ENCODE results near the gene CEP128.

CEP128 gene

GRCh38 chr14:80494769-80495168, 446.8 kb downstream of the CEP128 start:
- no peak for DNase-seq (ENCODE audit: low read depth)
- TF ChIP-seq, protein P1, sequence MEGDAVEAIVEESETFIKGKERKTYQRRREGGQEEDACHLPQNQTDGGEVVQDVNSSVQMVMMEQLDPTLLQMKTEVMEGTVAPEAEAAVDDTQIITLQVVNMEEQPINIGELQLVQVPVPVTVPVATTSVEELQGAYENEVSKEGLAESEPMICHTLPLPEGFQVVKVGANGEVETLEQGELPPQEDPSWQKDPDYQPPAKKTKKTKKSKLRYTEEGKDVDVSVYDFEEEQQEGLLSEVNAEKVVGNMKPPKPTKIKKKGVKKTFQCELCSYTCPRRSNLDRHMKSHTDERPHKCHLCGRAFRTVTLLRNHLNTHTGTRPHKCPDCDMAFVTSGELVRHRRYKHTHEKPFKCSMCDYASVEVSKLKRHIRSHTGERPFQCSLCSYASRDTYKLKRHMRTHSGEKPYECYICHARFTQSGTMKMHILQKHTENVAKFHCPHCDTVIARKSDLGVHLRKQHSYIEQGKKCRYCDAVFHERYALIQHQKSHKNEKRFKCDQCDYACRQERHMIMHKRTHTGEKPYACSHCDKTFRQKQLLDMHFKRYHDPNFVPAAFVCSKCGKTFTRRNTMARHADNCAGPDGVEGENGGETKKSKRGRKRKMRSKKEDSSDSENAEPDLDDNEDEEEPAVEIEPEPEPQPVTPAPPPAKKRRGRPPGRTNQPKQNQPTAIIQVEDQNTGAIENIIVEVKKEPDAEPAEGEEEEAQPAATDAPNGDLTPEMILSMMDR (conservative IDR thresholded peaks at IDR 0.05; ENCODE audit: low read depth, low read length), result no peak
- H3K4me3 ChIP-seq (ENCODE audit: low read length), result no peak overlapping the region

DNA sequence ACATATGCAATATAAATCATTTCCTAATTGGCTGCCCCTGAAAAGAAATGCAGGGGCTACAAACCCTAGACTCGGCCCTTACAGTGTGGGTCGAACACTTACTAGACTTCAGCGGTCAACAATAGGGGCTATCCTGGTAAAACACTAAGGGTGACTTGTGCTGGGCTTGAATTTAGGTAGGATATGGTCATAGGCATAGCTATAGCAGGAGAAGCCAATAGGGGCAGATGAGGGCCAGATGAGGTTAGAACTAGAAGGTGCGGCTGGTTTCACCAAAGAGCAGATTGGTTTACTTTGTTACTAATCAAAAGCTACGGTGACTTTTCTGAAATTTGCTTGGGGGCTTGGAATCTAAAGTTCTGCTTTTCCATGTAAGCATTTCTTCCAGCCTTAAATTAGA, 447.9 kb downstream of the CEP128 start:
- TF ChIP-seq, protein P1 (conservative IDR thresholded peaks at IDR 0.05; ENCODE audit: low read depth, low read length), result no peak
- no peak overlapping the region for H3K4me3 ChIP-seq (ENCODE audit: low read length)
- DNase-seq (ENCODE audit: low read depth), result no peak

DNA sequence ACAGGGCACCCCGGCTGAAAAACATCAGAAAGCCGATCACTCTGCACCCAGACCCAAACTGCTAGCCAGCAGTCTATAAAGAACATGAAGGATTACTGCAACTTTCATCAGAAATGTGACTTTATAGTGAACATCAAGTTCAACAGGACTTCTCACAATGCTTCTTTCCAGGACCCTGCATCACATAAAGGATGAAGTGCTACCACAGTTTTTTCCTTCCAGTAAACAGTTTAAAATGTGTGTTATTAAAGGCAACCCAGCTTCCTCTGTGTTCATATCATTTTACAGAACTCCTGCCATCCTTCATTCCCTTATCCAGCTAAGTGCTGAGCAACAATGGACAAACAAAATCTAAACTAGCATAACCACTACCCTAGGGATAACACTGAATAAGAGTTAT, 449.9 kb downstream of the CEP128 start:
- DNase-seq (ENCODE audit: low read depth), result no peak
- TF ChIP-seq, protein P1 (conservative IDR thresholded peaks at IDR 0.05; ENCODE audit: low read depth, low read length), result no peak
- H3K4me3 ChIP-seq (ENCODE audit: low read length), result no peak overlapping the region

GRCh38 chr14:80491131-80491530, 450.4 kb downstream of the CEP128 start:
- no peak for DNase-seq (ENCODE audit: low read depth)
- TF ChIP-seq, protein P1 (conservative IDR thresholded peaks at IDR 0.05; ENCODE audit: low read depth, low read length), result no peak
- H3K4me3 ChIP-seq (ENCODE audit: low read length), result no peak overlapping the region

- no peak for DNase-seq (ENCODE audit: low read depth)
- H3K4me3 ChIP-seq (ENCODE audit: low read length), result no peak overlapping the region
- TF ChIP-seq, protein P1 (conservative IDR thresholded peaks at IDR 0.05; ENCODE audit: low read depth, low read length), result no peak
Observed at GRCh38 chr14:80489513-80489912, 452.0 kb downstream of the CEP128 start.

DNA sequence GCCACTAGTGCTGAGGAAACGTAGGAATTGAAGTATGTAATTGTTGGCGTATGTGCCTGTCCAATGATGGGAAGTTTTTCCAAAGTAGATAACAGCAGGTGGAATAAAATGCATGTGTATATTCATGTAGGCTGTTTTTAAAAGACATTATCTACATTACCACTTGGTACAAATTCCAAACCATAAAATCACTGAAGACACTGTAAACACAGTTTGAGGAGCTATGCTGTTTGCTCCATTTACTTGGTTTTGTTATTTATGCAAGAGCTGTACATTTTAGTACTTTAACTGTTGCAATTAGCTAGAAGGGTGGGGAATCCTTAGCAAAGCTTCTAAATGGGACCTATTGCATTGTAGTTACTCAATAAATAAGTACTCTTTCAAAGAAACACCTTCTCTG, 455.8 kb downstream of the CEP128 start:
- TF ChIP-seq, protein P1 (conservative IDR thresholded peaks at IDR 0.05; ENCODE audit: low read depth, low read length), result no peak
- DNase-seq (ENCODE audit: low read depth), result no peak
- no peak overlapping the region for H3K4me3 ChIP-seq (ENCODE audit: low read length)

- DNase-seq (ENCODE audit: low read depth), result no peak
- no peak overlapping the region for H3K4me3 ChIP-seq (ENCODE audit: low read length)
- TF ChIP-seq, protein P1 (conservative IDR thresholded peaks at IDR 0.05; ENCODE audit: low read depth, low read length), result no peak
Observed at GRCh38 chr14:80483331-80483730, 458.2 kb downstream of the CEP128 start.

Measured in retinal pigment epithelial cell (primary cell).